Transverse colon (tissue), 4 donors: ENCODE measurements around the gene SNX8.
"Not testable (repeated sequence)": the region's sequence is repeated elsewhere in the genome, so short reads cannot be mapped to it uniquely, and the experiment has no call there.

Experiments
- CTCF ChIP-seq, 5 experiments: fragments of 200-600 bp in 3 of 5; fragments of 450-650 bp in 2 of 5; sonication (generic) in 3 of 5; IDR thresholded peaks; 1 replicate in 2 of 5; 2 replicates in 3 of 5; pipeline ENCODE4 v1.5.1; 2016 to 2017; ENCODE audit warnings: antibody characterized with exemption in 5 of 5, inconsistent platforms in 3 of 5, mild to moderate bottlenecking in 2 of 5, moderate library complexity in 1 of 5
- EP300 ChIP-seq: sonication (generic); formaldehyde crosslinking; IDR thresholded peaks from one replicate; pipeline ENCODE4 v1.6.1; 2017; ENCODE audit warnings: antibody characterized with exemption, low read depth
- POLR2A ChIP-seq: fragments of 450-650 bp; IDR thresholded peaks from one replicate; pipeline ENCODE4 v1.6.1; 2016; ENCODE audit warnings: antibody characterized with exemption, mild to moderate bottlenecking, moderate library complexity
- POLR2AphosphoS5 ChIP-seq, 3 donors: sonication (generic); formaldehyde crosslinking; IDR thresholded peaks; one replicate each; pipeline ENCODE4 v1.6.1; 2016; ENCODE audit warnings: antibody characterized with exemption in 3 of 3

- TF ChIP-seq CTCF (IDR thresholded peaks at IDR 0.05); POLR2AphosphoS5 (IDR thresholded peaks at IDR 0.05); POLR2A; EP300: not testable (repeated sequence)
Observed at GRCh38 chr7:2303520-2303919, 10.7 kb downstream of the SNX8 start.
